Measurements from ENCODE around the gene ISM2. TPM values are rescaled to one million over a fixed set of nuclear protein-coding genes. Genes with fewer than 3 reads are reported as not detected.
"Not testable (repeated sequence)": the region's sequence is repeated elsewhere in the genome, so short reads cannot be mapped to it uniquely, and the experiment has no call there.

The ISM2 gene
- total RNA-seq, 2 donors from 2014 or later, result 1.2 TPM; not detected in 1

GRCh38 chr14:77529963-77530362 is 31.3 kb upstream of the ISM2 start:
- Histone ChIP-seq H3K36me3 (no peaks in the 10 kb centered on the region), H3K9me3 (no peaks in the 10 kb centered on the region), H3K4me1 (no peaks in the 10 kb centered on the region), H3K27ac (no peak overlapping the region), H3K4me3 (no peak overlapping the region), H3K9ac (ENCODE audit: low read depth in 2 of 2, low read length in 2 of 2) (no peak overlapping the region), H3K27me3 (no peaks in the 10 kb centered on the region)
- no peak for DNase-seq
- TF ChIP-seq, protein P1, sequence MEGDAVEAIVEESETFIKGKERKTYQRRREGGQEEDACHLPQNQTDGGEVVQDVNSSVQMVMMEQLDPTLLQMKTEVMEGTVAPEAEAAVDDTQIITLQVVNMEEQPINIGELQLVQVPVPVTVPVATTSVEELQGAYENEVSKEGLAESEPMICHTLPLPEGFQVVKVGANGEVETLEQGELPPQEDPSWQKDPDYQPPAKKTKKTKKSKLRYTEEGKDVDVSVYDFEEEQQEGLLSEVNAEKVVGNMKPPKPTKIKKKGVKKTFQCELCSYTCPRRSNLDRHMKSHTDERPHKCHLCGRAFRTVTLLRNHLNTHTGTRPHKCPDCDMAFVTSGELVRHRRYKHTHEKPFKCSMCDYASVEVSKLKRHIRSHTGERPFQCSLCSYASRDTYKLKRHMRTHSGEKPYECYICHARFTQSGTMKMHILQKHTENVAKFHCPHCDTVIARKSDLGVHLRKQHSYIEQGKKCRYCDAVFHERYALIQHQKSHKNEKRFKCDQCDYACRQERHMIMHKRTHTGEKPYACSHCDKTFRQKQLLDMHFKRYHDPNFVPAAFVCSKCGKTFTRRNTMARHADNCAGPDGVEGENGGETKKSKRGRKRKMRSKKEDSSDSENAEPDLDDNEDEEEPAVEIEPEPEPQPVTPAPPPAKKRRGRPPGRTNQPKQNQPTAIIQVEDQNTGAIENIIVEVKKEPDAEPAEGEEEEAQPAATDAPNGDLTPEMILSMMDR (IDR thresholded peaks at IDR 0.05), result no peak
- intact Hi-C loops (cut with DNase I), result no loop called here

DNA sequence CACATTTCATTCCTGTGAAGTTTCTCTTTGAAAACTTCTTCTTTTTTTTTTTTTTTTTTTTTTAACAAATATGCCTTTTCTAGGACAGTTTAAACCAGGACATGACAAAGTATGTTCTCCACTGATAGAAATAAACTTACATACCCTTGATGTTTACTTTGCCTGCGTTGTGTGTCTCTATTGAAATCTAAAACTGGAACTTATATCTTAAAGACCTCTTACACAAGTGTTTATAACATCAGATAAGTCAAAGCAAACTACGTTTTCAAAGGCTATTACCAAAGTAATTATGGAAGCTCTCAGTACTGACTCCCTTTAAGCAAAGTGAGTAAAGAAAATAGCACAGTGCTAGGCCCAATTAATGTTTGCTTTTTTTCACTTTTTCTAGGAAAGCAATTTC is 30.6 kb upstream of the ISM2 start:
- H3K9ac ChIP-seq (ENCODE audit: low read depth in 2 of 2, low read length in 2 of 2), result no peak overlapping the region
- no peaks in the 10 kb centered on the region for H3K36me3 ChIP-seq
- no peak overlapping the region for H3K27ac ChIP-seq
- intact Hi-C loops (cut with DNase I), result no loop called here
- TF ChIP-seq, protein P1 (IDR thresholded peaks at IDR 0.05), result no peak
- no peak for DNase-seq
- H3K27me3 ChIP-seq, result no peaks in the 10 kb centered on the region
- H3K9me3 ChIP-seq, result no peaks in the 10 kb centered on the region
- H3K4me1 ChIP-seq, result no peaks in the 10 kb centered on the region
- no peak overlapping the region for H3K4me3 ChIP-seq

DNA sequence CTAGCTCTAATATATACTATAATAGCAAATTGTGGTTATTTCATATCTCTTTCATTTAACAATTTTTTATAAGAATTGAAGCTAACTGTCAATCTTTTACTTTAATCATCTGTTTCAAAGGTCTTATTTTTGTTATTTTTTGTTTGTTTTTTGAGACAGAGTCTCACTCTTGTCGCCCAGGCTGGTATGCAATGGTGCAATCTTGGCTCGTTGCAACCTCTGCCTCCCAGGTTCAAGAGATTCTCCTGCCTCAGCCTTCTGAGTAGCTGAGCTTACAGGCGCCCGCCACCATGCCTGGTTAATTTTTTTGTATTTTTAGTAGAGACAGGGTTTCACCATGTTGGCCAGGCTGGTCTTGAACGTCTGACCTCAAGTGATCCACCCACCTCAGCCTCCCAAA is 30.1 kb upstream of the ISM2 start:
- H3K27me3 ChIP-seq; H3K4me1 ChIP-seq; H3K27ac ChIP-seq; H3K36me3 ChIP-seq; H3K9me3 ChIP-seq; H3K9ac ChIP-seq (ENCODE audit: low read depth in 2 of 2, low read length in 2 of 2); intact Hi-C loops (cut with DNase I); H3K4me3 ChIP-seq; DNase-seq: not testable (repeated sequence)

- H3K4me1 ChIP-seq, result no peaks in the 10 kb centered on the region
- H3K9ac ChIP-seq (ENCODE audit: low read depth in 2 of 2, low read length in 2 of 2), result no peak overlapping the region
- TF ChIP-seq, protein P1 (IDR thresholded peaks at IDR 0.05), result no peak
- no peaks in the 10 kb centered on the region for H3K9me3 ChIP-seq
- H3K36me3 ChIP-seq, result no peaks in the 10 kb centered on the region
- intact Hi-C loops (cut with DNase I), result no loop called here
- no peaks in the 10 kb centered on the region for H3K27me3 ChIP-seq
- H3K27ac ChIP-seq, result no peak overlapping the region
- no peak overlapping the region for H3K4me3 ChIP-seq
- no peak for DNase-seq
Measured at GRCh38 chr14:77526266-77526665, 27.6 kb upstream of the ISM2 start.

DNA sequence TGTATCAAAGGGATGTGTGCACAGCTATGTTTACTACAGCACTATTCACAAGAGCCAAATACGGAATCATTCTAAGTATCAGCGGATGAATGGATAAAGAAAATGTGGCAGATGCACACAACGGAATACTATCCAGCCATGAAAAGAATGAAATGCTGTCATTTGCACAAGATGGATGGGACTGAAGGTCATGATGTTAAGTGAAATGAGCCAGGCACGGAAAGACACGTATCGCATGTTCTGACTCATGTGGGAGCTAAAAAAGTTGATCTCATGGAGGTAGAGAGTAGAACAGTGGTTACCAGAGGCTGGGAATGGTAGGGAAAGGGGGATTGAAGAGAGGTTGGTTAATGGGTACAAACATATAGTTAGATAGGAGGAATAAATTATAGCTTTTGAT is 25.9 kb upstream of the ISM2 start:
- no peaks in the 10 kb centered on the region for H3K4me1 ChIP-seq
- H3K36me3 ChIP-seq, result peaks cover 5% of the 10 kb centered on the region
- no peak overlapping the region for H3K4me3 ChIP-seq
- no peaks in the 10 kb centered on the region for H3K27me3 ChIP-seq
- H3K27ac ChIP-seq, result no peak overlapping the region
- TF ChIP-seq, protein P1 (IDR thresholded peaks at IDR 0.05), result no peak
- H3K9me3 ChIP-seq, result no peaks in the 10 kb centered on the region
- H3K9ac ChIP-seq (ENCODE audit: low read depth in 2 of 2, low read length in 2 of 2), result no peak overlapping the region
- no peak for DNase-seq
- intact Hi-C loops (cut with DNase I), result no loop called here

DNA sequence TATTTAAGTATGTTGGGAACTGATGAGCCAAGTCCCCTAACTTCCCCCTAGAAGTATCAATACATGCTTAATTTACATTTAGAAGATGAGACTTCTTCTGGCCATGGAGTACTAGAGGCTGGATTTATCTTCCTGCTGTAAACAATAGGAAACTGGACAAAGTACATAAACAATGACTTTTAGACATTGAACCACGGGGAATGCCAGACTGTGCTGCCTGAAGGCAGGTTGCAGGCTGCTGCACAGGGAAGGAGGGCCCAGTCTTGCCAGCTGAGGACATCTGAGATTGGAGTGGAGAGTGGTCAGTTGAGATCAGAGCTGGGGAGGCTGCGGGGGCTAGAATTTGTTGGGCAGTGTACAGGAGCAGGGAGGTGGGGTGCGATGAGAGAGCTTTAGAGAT is 24.5 kb upstream of the ISM2 start:
- H3K4me1 ChIP-seq, result no peaks in the 10 kb centered on the region
- no peak overlapping the region for H3K4me3 ChIP-seq
- no peaks in the 10 kb centered on the region for H3K9me3 ChIP-seq
- H3K27me3 ChIP-seq, result no peaks in the 10 kb centered on the region
- peaks cover 5% of the 10 kb centered on the region for H3K36me3 ChIP-seq
- H3K9ac ChIP-seq (ENCODE audit: low read depth in 2 of 2, low read length in 2 of 2), result no peak overlapping the region
- TF ChIP-seq, protein P1 (IDR thresholded peaks at IDR 0.05), result no peak
- no peak for DNase-seq
- intact Hi-C loops (cut with DNase I), result no loop called here
- no peak overlapping the region for H3K27ac ChIP-seq

All from colonic mucosa (tissue), 4 donors.